Panc1 (cell line): ENCODE data around the gene MACO1.
"Not testable (repeated sequence)": the region's sequence is repeated elsewhere in the genome, so short reads cannot be mapped to it uniquely, and the experiment has no call there.

ENCODE experiments used
- POLR2AphosphoS5 ChIP-seq: IDR thresholded peaks from 2 replicates; pipeline ENCODE4 v1.6.1; 2012; ENCODE audit warnings: mild to moderate bottlenecking, low read depth, low read length, moderate library complexity
- REST ChIP-seq, 2 experiments: IDR thresholded peaks; 2 replicates each; pipeline ENCODE4 v1.6.1; 2011 to 2012; ENCODE audit warnings: low read depth in 2 of 2, control low read depth in 1 of 2, low read length in 1 of 2, mild to moderate bottlenecking in 1 of 2, moderate library complexity in 1 of 2; ENCODE audit not compliant: insufficient read depth in 1 of 2
- SIN3A ChIP-seq: IDR thresholded peaks from 2 replicates; pipeline ENCODE4 v1.6.1; 2012; ENCODE audit warnings: low read depth, mild to moderate bottlenecking, low read length, moderate library complexity, borderline replicate concordance; ENCODE audit not compliant: insufficient read depth
- TF ChIP-seq, protein P1 (sequence below): fragments of 450-650 bp; IDR thresholded peaks from 2 replicates; pipeline ENCODE4 v1.5.1; 2017; ENCODE audit warnings: mild to moderate bottlenecking

GRCh38 chr1:25414578-25414977 is 16.1 kb upstream of the MACO1 start:
- TF ChIP-seq, protein P1, sequence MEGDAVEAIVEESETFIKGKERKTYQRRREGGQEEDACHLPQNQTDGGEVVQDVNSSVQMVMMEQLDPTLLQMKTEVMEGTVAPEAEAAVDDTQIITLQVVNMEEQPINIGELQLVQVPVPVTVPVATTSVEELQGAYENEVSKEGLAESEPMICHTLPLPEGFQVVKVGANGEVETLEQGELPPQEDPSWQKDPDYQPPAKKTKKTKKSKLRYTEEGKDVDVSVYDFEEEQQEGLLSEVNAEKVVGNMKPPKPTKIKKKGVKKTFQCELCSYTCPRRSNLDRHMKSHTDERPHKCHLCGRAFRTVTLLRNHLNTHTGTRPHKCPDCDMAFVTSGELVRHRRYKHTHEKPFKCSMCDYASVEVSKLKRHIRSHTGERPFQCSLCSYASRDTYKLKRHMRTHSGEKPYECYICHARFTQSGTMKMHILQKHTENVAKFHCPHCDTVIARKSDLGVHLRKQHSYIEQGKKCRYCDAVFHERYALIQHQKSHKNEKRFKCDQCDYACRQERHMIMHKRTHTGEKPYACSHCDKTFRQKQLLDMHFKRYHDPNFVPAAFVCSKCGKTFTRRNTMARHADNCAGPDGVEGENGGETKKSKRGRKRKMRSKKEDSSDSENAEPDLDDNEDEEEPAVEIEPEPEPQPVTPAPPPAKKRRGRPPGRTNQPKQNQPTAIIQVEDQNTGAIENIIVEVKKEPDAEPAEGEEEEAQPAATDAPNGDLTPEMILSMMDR, result not testable (repeated sequence)
- TF ChIP-seq SIN3A; REST (IDR thresholded peaks at IDR 0.05; ENCODE audit: insufficient read depth in 1 of 2, low read depth in 2 of 2, low read length in 1 of 2); POLR2AphosphoS5: not testable (repeated sequence)
